ENCODE measurements around the gene STIM2. TPM values are rescaled to one million over a fixed set of nuclear protein-coding genes. Genes with fewer than 3 reads are reported as not detected.

Gene STIM2
- total and polyA plus RNA-seq, 2 of the 4 experiments (the other 2 are of a cell fraction): 16.1 to 27.6 TPM

- Histone ChIP-seq H2AK5ac (ENCODE audit: low read depth, low read length) (no peak overlapping the region), H2AK9ac (replicated peaks; ENCODE audit: low read depth, low read length, poor library complexity) (no peak overlapping the region), H2AFZ (replicated peaks; ENCODE audit: low read length, poor library complexity) (no peak overlapping the region), H3K4me3 (ENCODE audit: insufficient read depth, low read depth, low read length) (no peak overlapping the region), H3K4me2 (ENCODE audit: low read depth, low read length) (no peak overlapping the region), H3K18ac (ENCODE audit: low read depth, low read length) (no peak overlapping the region), H2BK120ac (ENCODE audit: low read depth, low read length) (no peak overlapping the region), H3K56ac (ENCODE audit: extremely low read depth, insufficient read depth, low read length) (no peak overlapping the region), H3K23ac (ENCODE audit: low read depth, low read length) (no peak overlapping the region), H2BK15ac (ENCODE audit: low read depth, low read length) (no peak overlapping the region), H3K36me3 (ENCODE audit: control insufficient read depth, insufficient read depth, low read length) (no peaks in the 10 kb centered on the region), H3K14ac (replicated peaks; ENCODE audit: low read depth, low read length) (no peak overlapping the region), H3K27ac (ENCODE audit: insufficient read depth, low read length) (no peak overlapping the region), H3K27me3 (ENCODE audit: control insufficient read depth, insufficient read depth, low read length) (peaks cover 10% of the 10 kb centered on the region), H4K20me1 (ENCODE audit: insufficient read depth, low read length) (no peaks in the 10 kb centered on the region), H2BK20ac (ENCODE audit: low read depth, low read length) (no peak overlapping the region), H4K8ac (ENCODE audit: low read depth in 2 of 2, low read length in 2 of 2) (no peak overlapping the region), H4K91ac (ENCODE audit: insufficient read depth, low read depth, low read length) (no peak overlapping the region), H3K4ac (ENCODE audit: low read depth, low read length) (no peak overlapping the region), H3K4me1 (ENCODE audit: control insufficient read depth, insufficient read depth, low read length) (no peaks in the 10 kb centered on the region), H3K9me1 (ENCODE audit: insufficient read depth, low read length) (no peaks in the 10 kb centered on the region), H2BK5ac (ENCODE audit: low read depth, low read length, poor library complexity, severe bottlenecking) (no peak overlapping the region), H4K5ac (ENCODE audit: low read depth, low read length) (no peak overlapping the region), H3K79me1 (ENCODE audit: low read depth in 1 of 2, low read length in 2 of 2) (no peaks in the 10 kb centered on the region), H3K9ac (ENCODE audit: low read depth, low read length) (no peak overlapping the region), H3K9me3 (ENCODE audit: control insufficient read depth, insufficient read depth, low read length) (no peaks in the 10 kb centered on the region)
- in situ Hi-C loops (cut with MboI; ENCODE audit: low sequenced_read_pairs) (no loop called here), dilution Hi-C loops (cut with HindIII; ENCODE audit: low sequenced_read_pairs, unreplicated experiment) (no loop called here), intact Hi-C loops (cut with micrococcal nuclease) (no loop called here)
- BruUV-seq (replicated peaks): no TSS peak
- ChIA-PET POLR2A (ENCODE audit: unreplicated experiment) (no interaction called here), CTCF (no interaction called here)
- DNase-seq (no peak), ATAC-seq (ENCODE audit: low read depth) (no peak)
- no peak for TF ChIP-seq CTCF (conservative IDR thresholded peaks at IDR 0.05; ENCODE audit: low read depth, low read length)
- no peak for TF ChIP-seq SMC3 (IDR thresholded peaks at IDR 0.05; ENCODE audit: low read depth, low read length)
- no peak for TF ChIP-seq ELK1 (IDR thresholded peaks at IDR 0.05; ENCODE audit: borderline replicate concordance, low read depth, low read length)
- no peak for TF ChIP-seq CEBPB (IDR thresholded peaks at IDR 0.05; ENCODE audit: low read depth, low read length)
- TF ChIP-seq BHLHE40 (IDR thresholded peaks at IDR 0.05; ENCODE audit: low read depth, low read length): no peak
- TF ChIP-seq POLR2A (IDR thresholded peaks at IDR 0.05; ENCODE audit: low read depth, low read length): no peak
- TF ChIP-seq MXI1 (IDR thresholded peaks at IDR 0.05; ENCODE audit: borderline replicate concordance, low read depth, low read length): no peak
- TF ChIP-seq FOS (IDR thresholded peaks at IDR 0.05; ENCODE audit: low read depth, low read length): no peak
- TF ChIP-seq MAFK (IDR thresholded peaks at IDR 0.05; ENCODE audit: low read depth, low read length): no peak
- no peak for TF ChIP-seq CHD1 (IDR thresholded peaks at IDR 0.05; ENCODE audit: low read depth, low read length)
- no peak for TF ChIP-seq RAD21 (IDR thresholded peaks at IDR 0.05; ENCODE audit: low read length)
- no peak for TF ChIP-seq RFX5 (IDR thresholded peaks at IDR 0.05; ENCODE audit: low read depth, low read length)
- TF ChIP-seq MAZ (IDR thresholded peaks at IDR 0.05; ENCODE audit: borderline replicate concordance, low read depth, low read length): no peak
- TF ChIP-seq NFE2L2 (IDR thresholded peaks at IDR 0.05; ENCODE audit: low read depth, low read length): no peak
- no peak for TF ChIP-seq USF2 (IDR thresholded peaks at IDR 0.05; ENCODE audit: low read depth, low read length)
- no peak for TF ChIP-seq RCOR1 (IDR thresholded peaks at IDR 0.05; ENCODE audit: insufficient replicate concordance, low read length)
- WGBS, 2 experiments (ENCODE audit: extremely low coverage in 2 of 2, insufficient read length in 1 of 2): 83% methylated on average over 1 of the region's 3 CpGs; no CpG with 5 or more reads in 1 of the 2 experiments
Observed at GRCh38 chr4:27055221-27055760, 194.7 kb downstream of the STIM2 start.
